GM12878 (cell line): ENCODE data around the gene SENP5. TPM values are rescaled to one million over a fixed set of nuclear protein-coding genes. Genes with fewer than 3 reads are reported as not detected.

Experiments used
- ATAC-seq: fragments of 200-7000 bp; cut with Tn5 transposase; 3 replicates; pipeline ENCODE4 v1.9.1; 2020; ENCODE audit warnings: mild to moderate bottlenecking, moderate library complexity
- BruUV-seq: library from RNA; stranded (reverse); fragments of 400-500 nt; replicated peaks from 2 replicates; lab custom pipeline; 2021; lab: Mats Ljungman, UMichigan
- CTCF ChIA-PET: fragments of 300-600 bp; sonication (Branson Sonifier 250); formaldehyde crosslinking; extraction: SDS; loops from one replicate; lab custom pipeline; 2021; ENCODE audit warnings: inconsistent platforms; lab: Yijun Ruan, JAX
- POLR2A ChIA-PET: fragments of 350-600 bp; formaldehyde crosslinking; extraction: SDS; loops from one replicate; lab custom pipeline; 2021; ENCODE audit warnings: inconsistent platforms; lab: Charles Lee
- RAD21 ChIA-PET: fragments of 300-600 bp; sonication (Branson Sonifier 250); formaldehyde crosslinking; loops from one replicate; lab custom pipeline; 2023; ENCODE audit warnings: antibody characterized with exemption; ENCODE audit not compliant: unreplicated experiment; lab: Charles Lee
- SMC1A ChIA-PET: fragments of 300-600 bp; sonication (Branson Sonifier 250); formaldehyde crosslinking; loops from one replicate; lab custom pipeline; 2023; ENCODE audit not compliant: unreplicated experiment, uncharacterized antibody; lab: Charles Lee
- DNase-seq: peaks from one replicate; pipeline ENCODE4 v3.0.0-alpha.2; 2011; ENCODE audit warnings: low read depth, low spot score
- FAIRE-seq: peaks from 3 replicates; lab custom pipeline; 2011; peaks lifted over from hg19 to GRCh38; lab: Jason Lieb, UNC
- H2AFZ ChIP-seq: 2 replicates; pipeline ENCODE4 v1.6.0; 2011; ENCODE audit warnings: low read depth, low read length, control low read depth; ENCODE audit not compliant: control insufficient read depth
- H3K27ac ChIP-seq: 2 replicates; pipeline ENCODE4 v1.5.1; 2011; ENCODE audit warnings: control low read depth; ENCODE audit not compliant: control insufficient read depth, insufficient read depth
- H3K27me3 ChIP-seq, 2 experiments: replicated peaks in 1 of 2; 2 replicates each; pipeline versions ENCODE4 v1.6.0 to v1.6.1; 2011; ENCODE audit warnings: low read length in 1 of 2; ENCODE audit not compliant: control insufficient read depth in 2 of 2, insufficient read depth in 2 of 2
- H3K36me3 ChIP-seq, 2 experiments: 2 replicates each; pipeline ENCODE4 v1.5.1; 2011; ENCODE audit warnings: low read length in 1 of 2; ENCODE audit not compliant: control insufficient read depth in 2 of 2, insufficient read depth in 2 of 2
- H3K4me1 ChIP-seq: 2 replicates; pipeline ENCODE4 v1.6.1; 2011; ENCODE audit warnings: mild to moderate bottlenecking, low read length, moderate library complexity, mixed read lengths; ENCODE audit not compliant: control insufficient read depth, insufficient read depth
- H3K4me2 ChIP-seq: 2 replicates; pipeline ENCODE4 v1.6.0; 2011; ENCODE audit warnings: control low read depth; ENCODE audit not compliant: control insufficient read depth, insufficient read depth
- H3K4me3 ChIP-seq: fragments of 200-600 bp; sonication (generic); 2 replicates; pipeline ENCODE4 v1.5.1; 2016
- H3K79me2 ChIP-seq: 2 replicates; pipeline ENCODE4 v1.6.0; 2011; ENCODE audit warnings: low read length; ENCODE audit not compliant: control insufficient read depth, insufficient read depth
- H3K9ac ChIP-seq: 2 replicates; pipeline ENCODE4 v1.8.0; 2011; ENCODE audit warnings: low read length, control low read depth, mixed read lengths; ENCODE audit not compliant: control insufficient read depth, insufficient read depth
- H3K9me3 ChIP-seq: replicated peaks from 3 replicates; pipeline ENCODE4 v1.5.1; 2011; ENCODE audit warnings: mild to moderate bottlenecking, low read length; ENCODE audit not compliant: control insufficient read depth, insufficient read depth
- H4K20me1 ChIP-seq: 2 replicates; pipeline ENCODE4 v1.6.0; 2011; ENCODE audit not compliant: control insufficient read depth, insufficient read depth
- CTCF ChIP-seq, 3 experiments: IDR thresholded peaks in 2 of 3; conservative IDR thresholded peaks in 1 of 3; 2 replicates each; pipeline ENCODE4 v1.5.1; 2011; ENCODE audit warnings: low read depth in 3 of 3, low read length in 3 of 3, mild to moderate bottlenecking in 3 of 3, control low read depth in 2 of 3, moderate library complexity in 2 of 3, inconsistent platforms in 1 of 3, mixed read lengths in 1 of 3; ENCODE audit not compliant: control insufficient read depth in 2 of 3, insufficient read depth in 1 of 3; ENCODE audit errors: extremely low read depth in 1 of 3
- E2F4 ChIP-seq: IDR thresholded peaks from 2 replicates; pipeline ENCODE4 v1.6.1; 2012; ENCODE audit warnings: low read depth, low read length, improper control_type of control experiment
- FOS ChIP-seq: IDR thresholded peaks from 3 replicates; pipeline ENCODE4 v1.6.1; 2011; ENCODE audit warnings: borderline replicate concordance; ENCODE audit not compliant: insufficient read length; ENCODE audit errors: extremely low read depth
- IKZF2 ChIP-seq, 2 experiments: fragments of 450-650 bp; IDR thresholded peaks; 2 replicates each; pipeline ENCODE4 v1.6.1; 2017; ENCODE audit warnings: mild to moderate bottlenecking in 2 of 2, moderate library complexity in 2 of 2
- KDM1A ChIP-seq: fragments of 200-600 bp; sonication (generic); IDR thresholded peaks from 2 replicates; pipeline ENCODE4 v1.6.1; 2016; ENCODE audit warnings: borderline replicate concordance
- MXI1 ChIP-seq: fragments of 150-350 bp; IDR thresholded peaks from 2 replicates; pipeline ENCODE4 v1.6.1; 2011; ENCODE audit warnings: low read depth, mild to moderate bottlenecking, inconsistent platforms, low read length, improper control_type of control experiment
- MYC ChIP-seq: IDR thresholded peaks from 2 replicates; pipeline ENCODE4 v1.6.1; 2011; ENCODE audit warnings: mild to moderate bottlenecking, low read length, moderate library complexity, inconsistent platforms; ENCODE audit not compliant: insufficient read depth, insufficient replicate concordance, insufficient read length, severe bottlenecking
- NFXL1 ChIP-seq: fragments of 450-650 bp; IDR thresholded peaks from 2 replicates; pipeline ENCODE4 v1.6.1; 2017; ENCODE audit warnings: antibody characterized with exemption, mild to moderate bottlenecking, borderline replicate concordance
- PML ChIP-seq: IDR thresholded peaks from 2 replicates; pipeline ENCODE4 v1.6.1; 2012; ENCODE audit warnings: low read length, inconsistent platforms
- SREBF2 ChIP-seq: IDR thresholded peaks from 2 replicates; pipeline ENCODE4 v1.6.1; 2012; ENCODE audit warnings: mild to moderate bottlenecking, low read length
- ZNF207 ChIP-seq: fragments of 450-650 bp; IDR thresholded peaks from 2 replicates; pipeline ENCODE4 v1.6.1; 2014; ENCODE audit warnings: antibody characterized with exemption, mild to moderate bottlenecking, borderline replicate concordance
- ZNF592 ChIP-seq: fragments of 450-650 bp; IDR thresholded peaks from 2 replicates; pipeline ENCODE4 v1.6.1; 2017; ENCODE audit warnings: mild to moderate bottlenecking, moderate library complexity
- ZNF622 ChIP-seq: fragments of 450-650 bp; IDR thresholded peaks from 2 replicates; pipeline ENCODE4 v1.6.1; 2017; ENCODE audit warnings: mild to moderate bottlenecking, inconsistent platforms
- ZSCAN29 ChIP-seq: fragments of 450-650 bp; IDR thresholded peaks from 2 replicates; pipeline ENCODE4 v1.6.1; 2017; ENCODE audit warnings: mild to moderate bottlenecking, moderate library complexity
- WGBS: methylation state at CpG from one replicate; pipeline ENCODE4 v1.1.6; 2016; ENCODE audit warnings: low lambda C conversion rate; ENCODE audit not compliant: insufficient replicate concordance, insufficient coverage; ENCODE audit errors: missing lambda C conversion rate; 5-methylcytosine and 5-hydroxymethylcytosine counted together
- in situ Hi-C: fragments of 300-500 bp; cut with MboI; formaldehyde crosslinking; loops from 9 replicates; pipeline ENCODE4 v1.14.3; 2018; ENCODE audit warnings: mixed read lengths
- intact Hi-C: fragments of 100-400 bp; cut with micrococcal nuclease; formaldehyde crosslinking; loops from one replicate; pipeline ENCODE4 v1.14.2; 2022; ENCODE audit not compliant: unreplicated experiment
- polyA plus RNA-seq, 11 experiments: library from polyadenylated mRNA; depleted of rRNA in 4 of 11; unstranded in 6 of 11; stranded (reverse) in 5 of 11; fragments of >200 nt; fragmentation: Nextera tagmentation in 4 of 11; fragmentation: Illumina TruSeq in 1 of 11; extraction: Ambion mirVana in 4 of 11; extraction: Trizol in 1 of 11; gene quantifications; 1 replicate in 1 of 11; 2 replicates in 10 of 11; pipeline versions ENCODE4 v1.2.1 to v1.2.3, GENCODE V29; 2011 to 2016; ENCODE audit warnings: inconsistent platforms in 2 of 11, missing spikeins in 2 of 11, low read depth in 1 of 11
- total RNA-seq, 4 experiments: library from RNA; depleted of rRNA in 3 of 4; stranded (reverse); fragments of >200 nt in 3 of 4; fragmentation: Illumina TruSeq in 1 of 4; extraction: Trizol in 1 of 4; gene quantifications; 2 replicates each; pipeline versions ENCODE4 v1.2.1 to v1.2.3, GENCODE V29; 2013 to 2021

Gene SENP5
- total and polyA plus RNA-seq, 10 of the 15 experiments (the other 5 are each of a cell fraction or from before 2014, with no cell fraction given), result 6.4 to 28.4 (median 15.6) TPM

- TF ChIP-seq MYC (no peak), ZNF592 (no peak), FOS (no peak)
- TF ChIP-seq, all 136 proteins: peak for 6
These were observed 97.5 kb downstream of the SENP5 start (continued) for GRCh38 chr3:196965112-196965803.

- Histone ChIP-seq H3K4me2 (no peak overlapping the region), H3K9me3 (peaks cover 14% of the 10 kb centered on the region; the same call in 1 of the 3 replicates), H2AFZ (no peak overlapping the region), H3K36me3 (no peaks in the 10 kb centered on the region), H3K4me1 (peaks cover 3% of the 10 kb centered on the region), H3K9ac (no peak overlapping the region), H3K79me2 (no peaks in the 10 kb centered on the region), H3K27me3 (no peaks in the 10 kb centered on the region; a peak in 1 of 4 replicates), H4K20me1 (no peaks in the 10 kb centered on the region), H3K27ac (no peak overlapping the region), H3K4me3 (no peak overlapping the region)
- in situ Hi-C loops (no loop called here), intact Hi-C loops (no loop called here)
- no peak for ATAC-seq
- POLR2A ChIA-PET, result no interaction called here
- CTCF ChIA-PET, result interaction anchor here (1.0 kb wide), 1 partner anchor 128 kb away, joined by 3 read pairs; no protein-coding TSS in a partner anchor
- RAD21 ChIA-PET, result no interaction called here
- DNase-seq, result no peak
- BruUV-seq, result no TSS peak
- SMC1A ChIA-PET, result no interaction called here
- 99% methylated on average over 10 of the region's 10 CpGs for WGBS
- no peak for FAIRE-seq
- TF ChIP-seq E2F4 (no peak), NFXL1 (no peak), ZSCAN29 (no peak), IKZF2 (IDR thresholded peaks at IDR 0.05) (no peak), PML (no peak), CTCF (IDR thresholded peaks at IDR 0.05 in 2 of 3, conservative IDR thresholded peaks at IDR 0.05 in 1 of 3; ENCODE audit: control insufficient read depth in 2 of 3, extremely low read depth in 1 of 3, insufficient read depth in 1 of 3, low read depth in 3 of 3, low read length in 3 of 3) (no peak), KDM1A (no peak), ZNF622 (no peak), SREBF2 (no peak), ZNF207 (no peak), MXI1 (no peak)
These were observed 98.1 kb downstream of the SENP5 start for GRCh38 chr3:196965804-196966173.
